H1 (cell line): ENCODE results near the gene DNAJC5G. TPM values are rescaled to one million over a fixed set of nuclear protein-coding genes. Genes with fewer than 3 reads are reported as not detected.

ENCODE experiments used
- CBX5 ChIP-seq: fragments of 300-800, 300-1000 bp; sonication (generic); IDR thresholded peaks from 2 replicates; pipeline ENCODE4 v1.7.1; 2016; ENCODE audit warnings: antibody characterized with exemption, low read length, low read depth
- CHD7 ChIP-seq: fragments of 300-600 bp; sonication (generic); IDR thresholded peaks from 2 replicates; pipeline ENCODE4 v1.7.1; 2012; ENCODE audit warnings: low read length, moderate library complexity, mild to moderate bottlenecking, inconsistent platforms; ENCODE audit not compliant: insufficient replicate concordance
- TBP ChIP-seq: IDR thresholded peaks from 2 replicates; pipeline ENCODE4 v1.6.1; 2011; ENCODE audit warnings: low read depth, low read length, improper control_type of control experiment
- TCF12 ChIP-seq: IDR thresholded peaks from 2 replicates; pipeline ENCODE4 v1.6.1; 2011; ENCODE audit warnings: low read depth, mild to moderate bottlenecking, low read length
- polyA plus RNA-seq, 7 experiments: library from polyadenylated mRNA; depleted of rRNA in 3 of 7; stranded (reverse) in 5 of 7; unstranded in 2 of 7; fragments of >200 nt in 5 of 7; fragments of 200-250 nt in 2 of 7; gene quantifications; 1 replicate in 5 of 7; 2 replicates in 1 of 7; 4 replicates in 1 of 7; pipeline versions ENCODE4 v1.2.1 to v1.2.3, GENCODE V29; 2011 to 2013; ENCODE audit warnings: missing spikeins in 2 of 7, mixed read lengths in 2 of 7
- total RNA-seq: library from RNA; stranded (reverse); fragmentation: NEBNext Ultra II Directional; extraction: Animal tissue kit (Norgen Biotek cat#: 25700); gene quantifications from 2 replicates; pipeline ENCODE4 v1.2.1, GENCODE V29; 2021

The DNAJC5G gene
- total and polyA plus RNA-seq, 2 of the 8 experiments (the other 6 are each of a cell fraction or from before 2014, with no cell fraction given) = 0.83 to 1.4 TPM

GRCh38 chr2:27227501-27227900, 47.7 kb upstream of the DNAJC5G start (continued):
- TF ChIP-seq CHD7 (no peak), CBX5 (no peak), TCF12 (no peak), TBP (no peak)
- TF ChIP-seq, all 59 proteins: peak for 0
